ENCODE data around the gene TTC7B. TPM values are rescaled to one million over a fixed set of nuclear protein-coding genes. Genes with fewer than 3 reads are reported as not detected.

The TTC7B gene
- total RNA-seq, 1 donor from 2014 or later, result 40.4 TPM

DNA sequence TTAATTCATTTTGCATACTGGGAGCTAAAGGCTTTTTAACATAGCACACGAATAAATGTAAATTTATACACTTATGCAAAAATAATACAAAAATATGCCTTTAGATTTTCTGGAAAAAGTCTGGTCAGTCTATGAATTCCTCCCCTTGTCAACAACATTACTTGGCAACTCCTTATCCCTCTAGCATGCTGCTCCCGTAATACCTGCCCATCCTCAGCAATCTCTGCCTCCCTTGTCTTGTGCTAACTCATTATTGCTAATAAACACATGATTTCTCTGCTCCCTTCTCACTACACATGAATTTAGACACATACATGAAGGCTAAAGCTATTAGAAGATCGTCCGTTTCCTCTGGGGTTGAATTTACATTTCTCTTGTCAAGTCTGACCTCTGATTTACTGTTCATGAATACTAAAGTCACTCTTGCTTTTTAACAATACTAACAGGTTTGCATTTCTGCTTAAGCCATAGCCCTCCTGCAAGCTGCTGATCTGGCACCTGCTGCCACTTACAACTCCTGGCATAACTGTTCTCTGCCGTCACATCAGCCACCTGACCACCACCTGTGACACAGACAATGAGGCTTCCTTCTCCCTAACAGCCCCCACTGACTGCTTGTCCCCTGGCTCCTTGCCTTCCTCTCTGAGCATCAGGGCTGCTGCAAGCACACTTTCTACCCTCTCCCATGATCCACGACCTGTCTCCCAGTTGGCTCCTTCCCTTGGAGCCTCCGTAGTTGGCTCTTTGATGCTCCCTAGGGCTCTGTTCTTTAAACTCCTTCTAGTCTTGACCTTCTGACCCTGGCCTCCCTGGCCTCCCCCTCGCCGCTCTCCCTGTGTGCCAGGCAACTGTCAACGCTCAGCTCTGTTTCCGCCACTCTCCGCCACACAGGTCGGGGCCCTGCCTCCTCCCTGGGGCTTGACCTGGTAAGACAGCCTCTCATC lies 241.8 kb downstream of the TTC7B start:
- TF ChIP-seq, protein P1, sequence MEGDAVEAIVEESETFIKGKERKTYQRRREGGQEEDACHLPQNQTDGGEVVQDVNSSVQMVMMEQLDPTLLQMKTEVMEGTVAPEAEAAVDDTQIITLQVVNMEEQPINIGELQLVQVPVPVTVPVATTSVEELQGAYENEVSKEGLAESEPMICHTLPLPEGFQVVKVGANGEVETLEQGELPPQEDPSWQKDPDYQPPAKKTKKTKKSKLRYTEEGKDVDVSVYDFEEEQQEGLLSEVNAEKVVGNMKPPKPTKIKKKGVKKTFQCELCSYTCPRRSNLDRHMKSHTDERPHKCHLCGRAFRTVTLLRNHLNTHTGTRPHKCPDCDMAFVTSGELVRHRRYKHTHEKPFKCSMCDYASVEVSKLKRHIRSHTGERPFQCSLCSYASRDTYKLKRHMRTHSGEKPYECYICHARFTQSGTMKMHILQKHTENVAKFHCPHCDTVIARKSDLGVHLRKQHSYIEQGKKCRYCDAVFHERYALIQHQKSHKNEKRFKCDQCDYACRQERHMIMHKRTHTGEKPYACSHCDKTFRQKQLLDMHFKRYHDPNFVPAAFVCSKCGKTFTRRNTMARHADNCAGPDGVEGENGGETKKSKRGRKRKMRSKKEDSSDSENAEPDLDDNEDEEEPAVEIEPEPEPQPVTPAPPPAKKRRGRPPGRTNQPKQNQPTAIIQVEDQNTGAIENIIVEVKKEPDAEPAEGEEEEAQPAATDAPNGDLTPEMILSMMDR (conservative IDR thresholded peaks at IDR 0.05), result no peak
- peaks cover 14% of the 10 kb centered on the region for H3K36me3 Mint-ChIP-seq

DNA sequence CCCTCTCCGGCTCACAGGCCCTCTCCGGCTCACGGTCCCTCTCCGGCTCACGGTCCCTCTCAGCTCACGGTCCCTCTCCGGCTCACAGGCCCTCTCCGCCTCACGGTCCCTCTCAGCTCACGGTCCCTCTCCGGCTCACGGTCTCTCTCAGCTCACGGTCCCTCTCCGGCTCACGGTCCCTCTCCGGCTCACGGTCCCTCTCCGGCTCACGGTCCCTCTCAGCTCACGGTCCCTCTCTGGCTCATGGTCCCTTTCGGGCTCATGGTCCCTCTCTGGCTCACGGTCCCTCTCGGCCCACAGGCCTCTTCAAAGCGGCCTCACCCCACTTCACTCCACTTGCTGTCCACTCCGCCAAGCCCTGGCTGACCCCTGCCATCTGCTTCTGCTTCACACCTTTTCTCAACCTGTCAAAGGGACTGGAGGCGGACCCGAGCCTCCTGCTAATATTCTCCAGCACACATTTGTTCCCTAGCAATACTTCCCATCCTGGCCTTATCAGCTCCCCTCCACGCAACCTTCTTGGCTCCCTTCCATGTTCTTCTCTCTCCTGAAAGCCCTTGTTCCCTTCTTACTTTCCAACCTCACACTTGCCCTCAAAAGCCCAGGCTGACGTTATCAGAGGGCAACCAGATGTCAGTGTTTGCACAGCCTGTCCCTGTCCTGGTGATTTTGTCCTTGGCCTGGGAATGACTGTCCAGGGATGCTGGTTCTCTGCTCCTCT lies 242.7 kb downstream of the TTC7B start:
- peaks cover 24% of the 10 kb centered on the region for H3K4me1 Mint-ChIP-seq (ENCODE audit: unreplicated experiment)

More for the DNA sequence above, 241.8 kb downstream of the TTC7B start:
- H3K4me3 Mint-ChIP-seq, result no peak overlapping the region
- H3K27ac Mint-ChIP-seq, result peak overlapping the region; percentile 3
- H3K27me3 Mint-ChIP-seq, result no peaks in the 10 kb centered on the region
- peaks cover 24% of the 10 kb centered on the region for H3K4me1 Mint-ChIP-seq (ENCODE audit: unreplicated experiment)
- DNase-seq (ENCODE audit: extremely low spot score, unreplicated experiment), result no peak
- H3K9me3 Mint-ChIP-seq, result no peaks in the 10 kb centered on the region

DNA sequence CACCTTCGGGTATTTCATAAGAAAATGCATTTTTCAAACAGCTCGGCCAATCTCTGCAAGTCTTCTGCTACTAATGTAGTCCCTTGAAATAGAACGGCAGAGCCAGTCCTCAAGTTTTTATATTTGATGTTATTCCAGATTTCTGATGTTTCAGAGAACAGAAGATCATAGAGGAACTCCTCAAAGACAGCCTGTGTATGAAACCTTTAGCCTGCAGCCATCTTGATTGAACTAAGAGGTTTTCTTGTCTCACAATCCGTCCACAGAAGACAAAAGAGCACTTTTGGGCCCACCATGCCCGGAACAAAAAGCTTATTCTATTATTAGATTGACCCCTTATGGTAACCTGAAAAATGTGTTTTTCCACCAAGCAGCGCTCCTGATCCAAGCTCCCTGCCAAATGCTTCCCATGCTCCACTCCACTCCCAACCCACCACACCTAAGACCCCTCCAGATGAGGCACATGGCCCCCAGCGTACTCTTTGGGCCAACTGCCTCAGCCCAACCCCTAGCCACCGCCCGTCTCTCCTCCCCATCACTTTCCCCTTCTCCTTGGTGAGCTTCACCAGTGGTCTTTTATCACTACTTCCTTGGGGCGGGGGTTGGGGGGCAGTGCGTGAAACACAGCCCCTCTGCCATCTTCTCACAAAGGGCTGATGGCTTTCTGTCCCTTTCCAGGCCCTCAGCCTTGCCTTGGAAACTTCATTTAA lies 243.6 kb downstream of the TTC7B start:
- Mint-ChIP-seq H3K9me3 (no peaks in the 10 kb centered on the region), H3K4me1 (ENCODE audit: unreplicated experiment) (peaks cover 29% of the 10 kb centered on the region), H3K27me3 (no peaks in the 10 kb centered on the region), H3K36me3 (peaks cover 14% of the 10 kb centered on the region), H3K27ac (no peak overlapping the region), H3K4me3 (no peak overlapping the region)
- DNase-seq (ENCODE audit: extremely low spot score, unreplicated experiment), result no peak
- TF ChIP-seq, protein P1 (conservative IDR thresholded peaks at IDR 0.05), result no peak

More for the DNA sequence above, 242.7 kb downstream of the TTC7B start:
- Mint-ChIP-seq H3K27ac (peak overlapping the region; percentile 54), H3K9me3 (no peaks in the 10 kb centered on the region), H3K4me3 (no peak overlapping the region), H3K27me3 (no peaks in the 10 kb centered on the region), H3K36me3 (peaks cover 14% of the 10 kb centered on the region)
- DNase-seq (ENCODE audit: extremely low spot score, unreplicated experiment), result no peak
- TF ChIP-seq, protein P1 (conservative IDR thresholded peaks at IDR 0.05), result no peak

DNA sequence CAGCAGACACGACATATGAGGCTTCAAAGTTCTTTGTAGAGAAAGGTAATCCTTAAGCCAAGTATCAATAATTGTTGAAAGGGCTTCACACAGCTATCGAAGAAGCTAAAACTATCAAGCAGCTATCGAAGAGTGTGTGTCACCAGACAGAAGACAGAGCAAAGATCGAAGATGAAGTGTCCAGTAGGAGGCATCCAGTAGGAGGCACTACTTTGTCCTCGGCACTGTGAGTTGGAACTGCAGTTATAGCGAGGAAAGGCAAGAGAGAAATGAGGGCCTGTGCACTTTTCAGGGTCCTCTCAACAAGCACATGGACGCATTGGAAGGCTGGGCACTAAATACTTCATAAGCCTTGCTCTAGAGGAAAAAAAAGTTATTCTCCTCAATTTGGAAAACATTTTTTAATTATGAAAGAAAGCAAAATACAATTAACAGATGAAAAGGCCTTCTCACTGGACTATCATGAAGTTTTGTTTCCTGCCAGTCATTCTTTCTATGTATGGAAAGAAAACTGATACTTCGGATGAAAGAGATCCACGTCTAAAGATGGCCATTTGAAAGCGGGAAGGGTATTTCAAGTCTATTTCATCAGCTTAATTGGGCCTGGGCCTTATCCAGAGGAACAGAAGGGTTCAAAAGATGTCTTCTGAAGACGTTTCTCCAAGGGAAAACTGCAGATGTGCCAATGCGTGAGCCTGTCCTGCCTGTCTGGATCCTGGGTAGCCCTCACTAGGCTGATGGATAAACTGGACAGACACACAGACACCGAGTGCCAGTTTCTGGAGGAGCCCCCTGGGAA lies 244.9 kb downstream of the TTC7B start:
- no peak overlapping the region for H3K27ac Mint-ChIP-seq
- peaks cover 14% of the 10 kb centered on the region for H3K36me3 Mint-ChIP-seq
- H3K4me3 Mint-ChIP-seq, result no peak overlapping the region
- H3K4me1 Mint-ChIP-seq (ENCODE audit: unreplicated experiment), result peaks cover 38% of the 10 kb centered on the region
- H3K9me3 Mint-ChIP-seq, result no peaks in the 10 kb centered on the region
- DNase-seq (ENCODE audit: extremely low spot score, unreplicated experiment), result no peak
- TF ChIP-seq, protein P1 (conservative IDR thresholded peaks at IDR 0.05), result no peak
- H3K27me3 Mint-ChIP-seq, result no peaks in the 10 kb centered on the region

DNA sequence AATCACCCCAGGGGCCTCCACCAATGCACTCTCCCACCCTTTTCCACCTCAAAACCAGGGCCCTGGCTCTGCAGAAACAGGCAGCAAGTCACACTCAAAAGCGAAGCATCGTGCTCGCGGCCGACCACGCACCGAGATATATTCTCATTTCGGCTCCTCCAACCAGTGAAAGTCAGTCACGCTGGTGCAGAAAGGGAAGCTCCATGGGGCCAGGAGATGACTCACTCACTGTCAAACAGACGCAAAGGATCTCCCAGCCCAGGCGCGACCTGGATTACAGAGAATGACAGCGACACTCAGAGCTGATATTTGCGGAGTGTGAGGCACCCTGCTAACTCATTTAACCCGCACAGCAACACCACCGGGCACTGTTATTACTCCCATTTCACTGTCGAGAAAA lies 245.8 kb downstream of the TTC7B start:
- no peak for DNase-seq (ENCODE audit: extremely low spot score, unreplicated experiment)
- no peaks in the 10 kb centered on the region for H3K27me3 Mint-ChIP-seq
- H3K27ac Mint-ChIP-seq, result no peak overlapping the region
- no peaks in the 10 kb centered on the region for H3K9me3 Mint-ChIP-seq
- no peak overlapping the region for H3K4me3 Mint-ChIP-seq
- TF ChIP-seq, protein P1 (conservative IDR thresholded peaks at IDR 0.05), result no peak
- H3K36me3 Mint-ChIP-seq, result peaks cover 14% of the 10 kb centered on the region
- H3K4me1 Mint-ChIP-seq (ENCODE audit: unreplicated experiment), result peaks cover 34% of the 10 kb centered on the region

Measured in type B pancreatic cell (in vitro differentiated cells).